ENCODE data around the gene FAM120B.

GRCh38 chr6:170443151-170443662, 136.6 kb downstream of the FAM120B start:
- TF ChIP-seq, protein P1, sequence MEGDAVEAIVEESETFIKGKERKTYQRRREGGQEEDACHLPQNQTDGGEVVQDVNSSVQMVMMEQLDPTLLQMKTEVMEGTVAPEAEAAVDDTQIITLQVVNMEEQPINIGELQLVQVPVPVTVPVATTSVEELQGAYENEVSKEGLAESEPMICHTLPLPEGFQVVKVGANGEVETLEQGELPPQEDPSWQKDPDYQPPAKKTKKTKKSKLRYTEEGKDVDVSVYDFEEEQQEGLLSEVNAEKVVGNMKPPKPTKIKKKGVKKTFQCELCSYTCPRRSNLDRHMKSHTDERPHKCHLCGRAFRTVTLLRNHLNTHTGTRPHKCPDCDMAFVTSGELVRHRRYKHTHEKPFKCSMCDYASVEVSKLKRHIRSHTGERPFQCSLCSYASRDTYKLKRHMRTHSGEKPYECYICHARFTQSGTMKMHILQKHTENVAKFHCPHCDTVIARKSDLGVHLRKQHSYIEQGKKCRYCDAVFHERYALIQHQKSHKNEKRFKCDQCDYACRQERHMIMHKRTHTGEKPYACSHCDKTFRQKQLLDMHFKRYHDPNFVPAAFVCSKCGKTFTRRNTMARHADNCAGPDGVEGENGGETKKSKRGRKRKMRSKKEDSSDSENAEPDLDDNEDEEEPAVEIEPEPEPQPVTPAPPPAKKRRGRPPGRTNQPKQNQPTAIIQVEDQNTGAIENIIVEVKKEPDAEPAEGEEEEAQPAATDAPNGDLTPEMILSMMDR (IDR thresholded peaks at IDR 0.05; ENCODE audit: low read depth, low read length), result no peak
- TF ChIP-seq EZH2phosphoT487 (IDR thresholded peaks at IDR 0.05; ENCODE audit: low read depth), result no peak
